SU-DHL-6 (cell line): ENCODE data around the gene CLBA1.

Experiments
- H2AFZ ChIP-seq: fragments of 200-600 bp; sonication (generic); 2 replicates; pipeline ENCODE4 v1.6.1; 2014; ENCODE audit warnings: low read depth, mild to moderate bottlenecking, moderate library complexity, mixed read lengths, antibody characterized with exemption, low read length; ENCODE audit not compliant: severe bottlenecking
- H3F3A ChIP-seq: fragments of 200-600 bp; shearing (Covaris generic); 2 replicates; pipeline ENCODE4 v1.6.0; 2016; ENCODE audit warnings: antibody characterized with exemption, mild to moderate bottlenecking; ENCODE audit not compliant: insufficient read depth
- H3K27ac ChIP-seq: fragments of 200-600 bp; sonication (generic); 2 replicates; pipeline ENCODE4 v1.5.1; 2016; ENCODE audit warnings: low read depth, mild to moderate bottlenecking, low read length, moderate library complexity, mixed read lengths
- H3K27me3 ChIP-seq: fragments of 200-600 bp; sonication (generic), shearing (Covaris generic); 2 replicates; pipeline ENCODE4 v1.6.0; 2014; ENCODE audit warnings: mild to moderate bottlenecking, low read length
- H3K36me3 ChIP-seq: fragments of 200-600 bp; sonication (generic); 2 replicates; pipeline ENCODE4 v1.6.1; 2014; ENCODE audit warnings: mild to moderate bottlenecking, low read length, mixed read lengths
- H3K4me2 ChIP-seq: fragments of 300-600, 200-600 bp; shearing (Covaris generic), sonication (generic); 2 replicates; pipeline ENCODE4 v1.6.0; 2014; ENCODE audit warnings: low read length, low read depth, mild to moderate bottlenecking; ENCODE audit not compliant: poor library complexity, severe bottlenecking
- H3K4me3 ChIP-seq: fragments of 200-600 bp; sonication (generic); 2 replicates; pipeline ENCODE4 v1.5.1; 2014; ENCODE audit warnings: antibody characterized with exemption, low read length, mild to moderate bottlenecking, mixed read lengths; ENCODE audit not compliant: insufficient read depth, poor library complexity, severe bottlenecking
- H3K79me2 ChIP-seq: fragments of 200-600 bp; sonication (generic); 2 replicates; pipeline ENCODE4 v1.6.1; 2014; ENCODE audit warnings: mild to moderate bottlenecking, low read length, moderate library complexity; ENCODE audit not compliant: insufficient read depth
- H3K9ac ChIP-seq: fragments of 200-600 bp; sonication (generic); 2 replicates; pipeline ENCODE4 v1.7.0; 2014; ENCODE audit warnings: mild to moderate bottlenecking, low read length
- H3K9me2 ChIP-seq: fragments of 200-600 bp; sonication (generic); replicated peaks from 2 replicates; pipeline ENCODE4 v1.6.1; 2014; ENCODE audit warnings: low read length; ENCODE audit not compliant: insufficient read depth
- H3K9me3 ChIP-seq: fragments of 200-600 bp; sonication (generic); 2 replicates; pipeline ENCODE4 v1.6.1; 2014; ENCODE audit warnings: low read length, mixed read lengths; ENCODE audit not compliant: insufficient read depth
- H4K20me1 ChIP-seq: fragments of 200-600 bp; sonication (generic); 2 replicates; pipeline ENCODE4 v1.6.1; 2014; ENCODE audit warnings: low read depth, mild to moderate bottlenecking, antibody characterized with exemption, low read length, moderate library complexity, mixed read lengths
- EZH2phosphoT487 ChIP-seq: fragments of 200-600 bp; sonication (generic), shearing (Covaris generic); conservative IDR thresholded peaks from 2 replicates; pipeline ENCODE4 v1.6.1; 2018; ENCODE audit warnings: mild to moderate bottlenecking, antibody characterized with exemption, low read length, moderate library complexity, mixed read lengths
- TF ChIP-seq, protein P1 (sequence below): fragments of 200-600 bp; sonication (generic); IDR thresholded peaks from one replicate; pipeline ENCODE4 v1.5.1; 2017; ENCODE audit warnings: antibody characterized with exemption, mild to moderate bottlenecking, low read length, moderate library complexity; ENCODE audit not compliant: insufficient read depth, poor library complexity, severe bottlenecking

The CLBA1 gene

GRCh38 chr14:104968153-104968527 lies 17.4 kb upstream of the CLBA1 start:
- TF ChIP-seq EZH2phosphoT487 = no peak
- TF ChIP-seq, protein P1, sequence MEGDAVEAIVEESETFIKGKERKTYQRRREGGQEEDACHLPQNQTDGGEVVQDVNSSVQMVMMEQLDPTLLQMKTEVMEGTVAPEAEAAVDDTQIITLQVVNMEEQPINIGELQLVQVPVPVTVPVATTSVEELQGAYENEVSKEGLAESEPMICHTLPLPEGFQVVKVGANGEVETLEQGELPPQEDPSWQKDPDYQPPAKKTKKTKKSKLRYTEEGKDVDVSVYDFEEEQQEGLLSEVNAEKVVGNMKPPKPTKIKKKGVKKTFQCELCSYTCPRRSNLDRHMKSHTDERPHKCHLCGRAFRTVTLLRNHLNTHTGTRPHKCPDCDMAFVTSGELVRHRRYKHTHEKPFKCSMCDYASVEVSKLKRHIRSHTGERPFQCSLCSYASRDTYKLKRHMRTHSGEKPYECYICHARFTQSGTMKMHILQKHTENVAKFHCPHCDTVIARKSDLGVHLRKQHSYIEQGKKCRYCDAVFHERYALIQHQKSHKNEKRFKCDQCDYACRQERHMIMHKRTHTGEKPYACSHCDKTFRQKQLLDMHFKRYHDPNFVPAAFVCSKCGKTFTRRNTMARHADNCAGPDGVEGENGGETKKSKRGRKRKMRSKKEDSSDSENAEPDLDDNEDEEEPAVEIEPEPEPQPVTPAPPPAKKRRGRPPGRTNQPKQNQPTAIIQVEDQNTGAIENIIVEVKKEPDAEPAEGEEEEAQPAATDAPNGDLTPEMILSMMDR = no peak
- no peaks in the 10 kb centered on the region for H4K20me1 ChIP-seq
- H3F3A ChIP-seq = no peaks in the 10 kb centered on the region
- no peaks in the 10 kb centered on the region for H3K36me3 ChIP-seq
- no peak overlapping the region for H3K9ac ChIP-seq
- H3K4me3 ChIP-seq = no peak overlapping the region
- H3K9me2 ChIP-seq = no peaks in the 10 kb centered on the region
- H3K27me3 ChIP-seq = no peaks in the 10 kb centered on the region
- H2AFZ ChIP-seq = no peak overlapping the region
- no peak overlapping the region for H3K4me2 ChIP-seq
- no peaks in the 10 kb centered on the region for H3K9me3 ChIP-seq
- H3K79me2 ChIP-seq = no peaks in the 10 kb centered on the region
- no peak overlapping the region for H3K27ac ChIP-seq

DNA sequence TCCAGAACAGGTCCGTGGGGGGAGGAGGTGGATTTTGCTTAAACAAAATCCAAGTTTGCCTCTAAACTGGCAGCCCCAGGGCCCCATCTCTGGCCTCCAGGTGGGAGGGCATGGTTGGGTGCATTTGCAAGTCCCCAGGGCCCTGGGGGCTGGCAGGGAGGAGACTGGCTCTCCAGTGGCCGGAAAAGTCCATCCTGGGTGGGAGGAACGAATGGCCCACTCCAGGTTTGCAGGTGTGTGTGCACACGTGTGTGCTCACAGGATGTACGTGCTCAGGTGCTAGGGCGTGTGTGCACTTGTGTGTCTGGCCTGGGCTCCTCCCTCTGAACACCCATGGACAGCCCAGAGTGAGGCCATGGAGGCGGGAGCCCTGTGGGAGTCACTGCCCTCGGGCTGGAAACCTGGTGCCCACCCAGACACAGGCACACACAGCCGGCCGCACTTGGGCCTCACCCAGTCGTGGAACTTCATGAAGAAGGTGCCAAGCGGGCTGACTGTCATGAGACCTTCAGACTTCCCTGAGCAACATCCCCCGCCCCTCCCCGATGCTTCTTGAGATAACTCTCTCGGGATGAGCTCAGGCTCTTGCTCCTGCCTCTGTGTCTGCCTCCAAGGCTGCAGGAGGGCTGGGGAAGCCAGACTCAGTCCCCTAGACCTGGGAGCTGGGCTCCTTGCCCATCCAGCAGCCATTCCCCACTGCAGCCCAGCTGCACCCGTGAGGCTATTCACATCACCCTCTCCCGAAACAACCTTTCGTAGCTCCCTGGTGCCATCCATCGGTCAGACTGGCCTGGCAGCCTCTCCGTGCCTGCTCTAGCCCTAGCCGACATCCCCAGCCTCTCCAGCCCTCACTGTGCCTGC lies 16.8 kb upstream of the CLBA1 start:
- no peak overlapping the region for H2AFZ ChIP-seq
- no peaks in the 10 kb centered on the region for H3K27me3 ChIP-seq
- no peaks in the 10 kb centered on the region for H3K79me2 ChIP-seq
- no peaks in the 10 kb centered on the region for H3K36me3 ChIP-seq
- H3K4me3 ChIP-seq = no peak overlapping the region
- H4K20me1 ChIP-seq = no peaks in the 10 kb centered on the region
- H3F3A ChIP-seq = no peaks in the 10 kb centered on the region
- H3K27ac ChIP-seq = no peak overlapping the region
- H3K9me3 ChIP-seq = no peaks in the 10 kb centered on the region
- H3K4me2 ChIP-seq = no peak overlapping the region
- TF ChIP-seq, protein P1 = no peak
- TF ChIP-seq EZH2phosphoT487 = no peak
- no peak overlapping the region for H3K9ac ChIP-seq
- H3K9me2 ChIP-seq = no peaks in the 10 kb centered on the region

DNA sequence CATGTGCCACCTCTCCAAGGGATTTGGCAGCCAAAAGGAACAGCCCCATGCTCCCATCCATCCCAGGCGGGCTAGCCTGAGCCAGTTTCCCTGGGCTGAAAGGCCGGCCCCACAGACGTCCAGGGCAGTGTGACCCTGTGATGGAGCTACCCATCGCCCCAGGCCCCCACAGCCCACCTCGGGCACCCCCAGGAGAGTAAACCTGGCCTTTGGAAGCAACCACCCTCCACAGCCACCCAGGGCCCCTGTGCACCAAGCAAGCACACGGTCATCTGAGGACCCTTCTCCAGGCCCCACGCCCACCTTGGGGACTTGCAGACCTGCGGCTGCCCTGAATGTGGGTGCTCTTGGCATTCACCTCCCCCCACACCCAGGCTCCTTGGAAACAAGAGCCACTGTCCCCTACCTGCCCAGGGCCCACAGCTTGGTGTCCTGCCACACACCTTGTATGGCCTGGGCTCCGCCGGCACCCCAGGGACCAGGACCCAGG lies 15.8 kb upstream of the CLBA1 start:
- Histone ChIP-seq H3K36me3 (no peaks in the 10 kb centered on the region), H3K9me3 (no peaks in the 10 kb centered on the region), H3K79me2 (no peaks in the 10 kb centered on the region), H3K27ac (no peak overlapping the region), H3K4me3 (no peak overlapping the region), H3K27me3 (no peaks in the 10 kb centered on the region), H3K4me2 (no peak overlapping the region), H2AFZ (no peak overlapping the region), H4K20me1 (no peaks in the 10 kb centered on the region), H3K9me2 (no peaks in the 10 kb centered on the region), H3F3A (no peaks in the 10 kb centered on the region), H3K9ac (no peak overlapping the region)
- TF ChIP-seq, protein P1 = no peak
- no peak for TF ChIP-seq EZH2phosphoT487
